HPDE6-E6E7 (cell line): Measurements from ENCODE around the gene EDEM2.
A peak's percentile ranks its signal among the peaks of the same experiment; 100 is the strongest.
"Not testable (repeated sequence)": the region's sequence is repeated elsewhere in the genome, so short reads cannot be mapped to it uniquely, and the experiment has no call there.

Source experiments
- DNase-seq: peaks from one replicate; pipeline ENCODE4 v3.0.0; 2011; ENCODE audit warnings: missing footprints; ENCODE audit errors: extremely low spot score

Gene EDEM2

GRCh38 chr20:35171438-35171752 is 24.3 kb upstream of the EDEM2 start:
- no peak for DNase-seq

GRCh38 chr20:35168701-35169409 is 21.7 kb upstream of the EDEM2 start:
- DNase-seq: not testable (repeated sequence)

- DNase-seq: no peak
Observed at GRCh38 chr20:35167787-35168186, 20.7 kb upstream of the EDEM2 start.

- no peak for DNase-seq
Observed at GRCh38 chr20:35166242-35166830, 19.2 kb upstream of the EDEM2 start.

GRCh38 chr20:35165221-35166185 is 18.4 kb upstream of the EDEM2 start:
- no peak for DNase-seq

GRCh38 chr20:35164531-35164930 is 17.4 kb upstream of the EDEM2 start:
- not testable (repeated sequence) for DNase-seq

- not testable (repeated sequence) for DNase-seq
Observed at GRCh38 chr20:35160341-35160740, 13.2 kb upstream of the EDEM2 start.

- no peak for DNase-seq
Observed at GRCh38 chr20:35156978-35157377, 9.8 kb upstream of the EDEM2 start.

- no peak for DNase-seq
Observed at GRCh38 chr20:35155936-35156335, 8.8 kb upstream of the EDEM2 start.

GRCh38 chr20:35151736-35152135 is 4.6 kb upstream of the EDEM2 start:
- no peak for DNase-seq

GRCh38 chr20:35150846-35151579 is 3.9 kb upstream of the EDEM2 start:
- DNase-seq: no peak

GRCh38 chr20:35147575-35148071 is 487 bp upstream of the EDEM2 start:
- DNase-seq: not testable (repeated sequence)

GRCh38 chr20:35146299-35146919 is 727 bp downstream of the EDEM2 start:
- peak; percentile 67 for DNase-seq

- DNase-seq: peak; percentile 85
Observed at GRCh38 chr20:35145141-35145564, 2.0 kb downstream of the EDEM2 start.

- DNase-seq: no peak
Observed at GRCh38 chr20:35144694-35145093, 2.4 kb downstream of the EDEM2 start.

- DNase-seq: no peak
Observed at GRCh38 chr20:35135867-35136586, 11.1 kb downstream of the EDEM2 start.

GRCh38 chr20:35134880-35135279 is 12.3 kb downstream of the EDEM2 start:
- DNase-seq: no peak

- DNase-seq: no peak
Observed at GRCh38 chr20:35134472-35134871, 12.7 kb downstream of the EDEM2 start.

GRCh38 chr20:35133735-35134134 is 13.4 kb downstream of the EDEM2 start:
- DNase-seq: no peak

GRCh38 chr20:35133031-35133430 is 14.1 kb downstream of the EDEM2 start:
- no peak for DNase-seq

GRCh38 chr20:35131934-35132333 is 15.2 kb downstream of the EDEM2 start:
- no peak for DNase-seq
